Gastroesophageal sphincter (tissue), 4 donors: ENCODE data around the gene TSN. TPM values are rescaled to one million over a fixed set of nuclear protein-coding genes. Genes with fewer than 3 reads are reported as not detected.
"Not testable (repeated sequence)": the region's sequence is repeated elsewhere in the genome, so short reads cannot be mapped to it uniquely, and the experiment has no call there.

Experiments
- ATAC-seq: fragments of 150-250 bp; one replicate; pipeline ENCODE4 v1.9.1; 2016; ENCODE audit warnings: mild to moderate bottlenecking, moderate library complexity
- H3K27ac ChIP-seq, 4 donors: fragments of 200-600 bp; sonication (generic) in 3 of 4; 1 replicate in 3 of 4; 2 replicates in 1 of 4; pipeline ENCODE4 v1.5.1; 2016 to 2019
- H3K27me3 ChIP-seq: fragments of 200-600 bp; sonication (generic); one replicate; pipeline ENCODE4 v1.5.1; 2019
- H3K36me3 ChIP-seq, 2 donors: fragments of 200-600 bp; sonication (generic); one replicate each; pipeline ENCODE4 v1.5.1; 2019; ENCODE audit warnings: control low read depth in 1 of 2
- H3K4me1 ChIP-seq, 3 donors: fragments of 200-600 bp; sonication (generic); 1 replicate in 2 of 3; 2 replicates in 1 of 3; pipeline ENCODE4 v1.5.1; 2016 to 2019; ENCODE audit warnings: control low read depth in 2 of 3
- H3K4me3 ChIP-seq, 2 donors: fragments of 200-600 bp; sonication (generic); one replicate each; pipeline ENCODE4 v1.5.1; 2019; ENCODE audit warnings: mild to moderate bottlenecking in 1 of 2, moderate library complexity in 1 of 2
- H3K9me3 ChIP-seq, 3 donors: fragments of 200-600 bp; sonication (generic); one replicate each; pipeline ENCODE4 v1.5.1; 2017 to 2019; ENCODE audit warnings: control low read depth in 2 of 3
- EP300 ChIP-seq: sonication (generic); formaldehyde crosslinking; IDR thresholded peaks from one replicate; pipeline ENCODE4 v1.6.1; 2017; ENCODE audit warnings: antibody characterized with exemption, mild to moderate bottlenecking
- POLR2A ChIP-seq, 2 donors: fragments of 450-650 bp; IDR thresholded peaks; one replicate each; pipeline ENCODE4 v1.6.1; 2017; ENCODE audit warnings: antibody characterized with exemption in 2 of 2, mild to moderate bottlenecking in 2 of 2, moderate library complexity in 1 of 2
- POLR2AphosphoS5 ChIP-seq: sonication (generic); formaldehyde crosslinking; IDR thresholded peaks from one replicate; pipeline ENCODE4 v1.6.1; 2017; ENCODE audit warnings: antibody characterized with exemption
- WGBS, 2 donors: methylation state at CpG; one replicate each; pipeline ENCODE4 v1.1.5; 2018; ENCODE audit warnings: low coverage in 1 of 2; 5-methylcytosine and 5-hydroxymethylcytosine counted together
- total RNA-seq, 4 donors: library from RNA; depleted of rRNA; stranded (reverse); fragments of >200 nt; gene quantifications; one replicate each; pipeline ENCODE4 v1.1.0, GENCODE V29; 2016
- TF ChIP-seq, protein P1 (sequence below), 4 experiments: fragments of 200-600 bp in 2 of 4; fragments of 450-650 bp in 2 of 4; sonication (generic) in 1 of 4; IDR thresholded peaks; one replicate each; pipeline ENCODE4 v1.5.1; 2017 to 2019; ENCODE audit warnings: antibody characterized with exemption in 4 of 4, mild to moderate bottlenecking in 2 of 4, moderate library complexity in 2 of 4

The TSN gene
- total RNA-seq, 4 donors from 2014 or later: 29.9 to 41.7 (median 33.7) TPM

DNA sequence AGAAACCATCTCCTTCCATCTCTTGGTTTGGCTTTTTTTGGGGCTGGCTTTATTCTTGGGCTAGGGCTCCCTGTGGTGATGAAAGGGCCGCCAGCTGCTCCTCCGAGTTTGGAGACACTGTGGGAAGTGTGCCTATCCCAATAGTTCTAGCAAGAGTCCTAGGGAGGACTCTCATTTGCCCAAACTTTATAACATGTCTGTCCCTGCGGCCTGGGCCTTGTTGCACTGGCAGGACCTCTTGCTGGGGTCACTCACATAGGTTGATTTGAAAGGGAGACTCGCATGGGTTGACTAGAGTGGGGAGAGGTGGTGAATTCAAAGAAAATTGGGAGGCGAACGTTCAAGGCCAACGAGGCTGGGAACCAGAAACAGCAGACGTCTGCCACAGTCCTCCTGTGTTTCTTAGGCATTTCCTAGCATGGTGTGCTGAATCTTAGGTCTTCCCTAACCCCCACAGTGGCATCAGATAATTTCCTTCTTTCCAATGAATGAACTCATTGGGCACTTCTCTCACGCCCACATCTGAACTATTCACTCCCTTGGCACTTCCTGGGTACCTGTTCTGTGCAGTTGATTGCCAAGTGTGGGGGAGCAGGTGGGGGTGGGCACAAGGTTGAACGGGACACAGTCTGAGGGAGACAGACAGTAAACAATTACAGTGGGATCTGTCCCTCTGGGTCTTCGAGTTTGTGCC is 45.5 kb upstream of the TSN start:
- no peaks in the 10 kb centered on the region for H3K9me3 ChIP-seq
- H3K27me3 ChIP-seq: no peaks in the 10 kb centered on the region
- no peak for ATAC-seq
- no peaks in the 10 kb centered on the region for H3K4me1 ChIP-seq
- H3K27ac ChIP-seq: no peak overlapping the region
- TF ChIP-seq POLR2A (IDR thresholded peaks at IDR 0.05) (no peak), POLR2AphosphoS5 (no peak), EP300 (no peak)
- TF ChIP-seq, protein P1, sequence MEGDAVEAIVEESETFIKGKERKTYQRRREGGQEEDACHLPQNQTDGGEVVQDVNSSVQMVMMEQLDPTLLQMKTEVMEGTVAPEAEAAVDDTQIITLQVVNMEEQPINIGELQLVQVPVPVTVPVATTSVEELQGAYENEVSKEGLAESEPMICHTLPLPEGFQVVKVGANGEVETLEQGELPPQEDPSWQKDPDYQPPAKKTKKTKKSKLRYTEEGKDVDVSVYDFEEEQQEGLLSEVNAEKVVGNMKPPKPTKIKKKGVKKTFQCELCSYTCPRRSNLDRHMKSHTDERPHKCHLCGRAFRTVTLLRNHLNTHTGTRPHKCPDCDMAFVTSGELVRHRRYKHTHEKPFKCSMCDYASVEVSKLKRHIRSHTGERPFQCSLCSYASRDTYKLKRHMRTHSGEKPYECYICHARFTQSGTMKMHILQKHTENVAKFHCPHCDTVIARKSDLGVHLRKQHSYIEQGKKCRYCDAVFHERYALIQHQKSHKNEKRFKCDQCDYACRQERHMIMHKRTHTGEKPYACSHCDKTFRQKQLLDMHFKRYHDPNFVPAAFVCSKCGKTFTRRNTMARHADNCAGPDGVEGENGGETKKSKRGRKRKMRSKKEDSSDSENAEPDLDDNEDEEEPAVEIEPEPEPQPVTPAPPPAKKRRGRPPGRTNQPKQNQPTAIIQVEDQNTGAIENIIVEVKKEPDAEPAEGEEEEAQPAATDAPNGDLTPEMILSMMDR (IDR thresholded peaks at IDR 0.05): no peak
- 67 to 82% methylated on average over 7 to 8 of the region's 11 CpGs for WGBS, 2 donors
- no peaks in the 10 kb centered on the region for H3K36me3 ChIP-seq
- H3K4me3 ChIP-seq: no peak overlapping the region

DNA sequence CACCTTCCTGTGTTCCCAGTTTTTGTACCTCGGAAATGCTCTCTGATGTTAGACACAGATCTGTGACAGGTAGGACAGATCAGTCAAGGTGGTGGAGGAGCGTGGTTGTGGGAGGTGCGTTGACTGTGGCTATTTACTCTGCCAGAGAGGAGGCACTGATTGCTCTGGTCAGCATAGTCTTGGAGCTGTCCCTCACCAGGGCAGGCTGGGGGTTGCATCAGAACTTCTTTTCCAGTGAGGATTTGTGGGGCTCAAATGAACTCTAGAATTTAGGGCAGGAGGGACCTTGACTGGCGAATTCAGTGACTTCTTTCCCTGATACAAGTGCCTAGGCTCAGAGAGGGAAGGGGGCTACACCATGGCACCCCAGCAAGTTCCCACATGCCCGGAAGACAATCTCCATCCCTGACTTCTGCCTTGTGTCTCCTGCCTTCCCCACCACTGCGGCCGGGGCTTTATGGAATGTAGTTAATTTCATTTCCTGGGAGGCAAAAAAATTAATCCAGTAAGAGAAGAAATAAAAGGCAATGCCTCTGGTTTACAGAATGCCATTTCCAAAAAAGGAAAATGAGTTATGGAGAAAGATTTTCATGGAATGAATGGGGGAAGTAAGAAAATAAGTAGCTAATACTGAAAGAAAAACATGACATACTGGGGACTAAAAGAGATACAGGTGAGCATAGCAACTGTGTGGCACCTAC is 44.8 kb upstream of the TSN start:
- no peaks in the 10 kb centered on the region for H3K9me3 ChIP-seq
- WGBS, 2 donors: 56 to 76% methylated on average over 3 to 6 of the region's 7 CpGs

DNA sequence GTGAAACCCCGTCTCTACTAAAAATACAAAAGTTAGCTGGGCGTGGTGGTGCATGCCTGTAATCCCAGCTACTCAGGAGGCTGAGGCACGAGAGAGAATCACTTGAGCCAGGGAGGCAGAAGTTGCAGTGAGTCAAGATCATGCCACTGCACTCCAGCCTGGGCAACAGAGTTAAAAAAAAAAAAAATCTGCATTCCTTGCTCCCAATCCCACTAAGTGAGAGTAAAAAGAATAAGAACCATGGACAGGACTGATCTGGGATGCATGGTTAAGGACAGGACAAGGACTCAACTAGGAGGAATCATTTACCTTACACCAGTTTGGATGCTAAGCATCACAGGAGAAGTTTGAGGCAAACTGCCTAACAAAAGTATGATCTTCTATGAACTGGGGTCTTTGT is 44.0 kb upstream of the TSN start:
- 81% methylated on average over 3 of the region's 3 CpGs; no CpG with 5 or more reads in 1 of the 2 donors for WGBS, 2 donors
- H3K27ac ChIP-seq, H3K9me3 ChIP-seq, H3K4me1 ChIP-seq, ATAC-seq, H3K27me3 ChIP-seq, H3K36me3 ChIP-seq, H3K4me3 ChIP-seq: not testable (repeated sequence)

More for the DNA sequence above, 44.8 kb upstream of the TSN start:
- Histone ChIP-seq H3K4me1 (no peaks in the 10 kb centered on the region), H3K27ac (no peak overlapping the region), H3K4me3 (no peak overlapping the region), H3K36me3 (no peaks in the 10 kb centered on the region), H3K27me3 (no peaks in the 10 kb centered on the region)
- no peak for ATAC-seq
- TF ChIP-seq EP300 (no peak), POLR2A (IDR thresholded peaks at IDR 0.05) (no peak), POLR2AphosphoS5 (no peak)
- TF ChIP-seq, protein P1 (IDR thresholded peaks at IDR 0.05): no peak

DNA sequence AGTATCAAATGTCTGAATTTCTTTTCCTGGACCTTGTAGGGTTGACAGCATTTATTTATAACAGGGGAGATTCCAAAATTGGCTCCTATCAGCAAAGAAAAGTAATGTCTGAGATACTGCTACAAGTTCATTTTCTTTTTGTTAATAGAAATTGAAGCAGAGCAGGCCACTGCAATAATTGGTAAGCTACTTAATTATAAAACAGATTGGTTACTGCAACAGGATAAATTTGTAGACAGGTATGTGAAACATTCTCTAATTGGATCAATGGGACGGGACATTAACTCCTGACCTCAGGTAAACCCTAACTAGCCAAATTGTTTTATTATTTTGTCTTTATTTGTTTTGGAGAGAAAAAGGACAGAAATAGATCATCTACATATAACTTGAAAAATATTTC is 39.3 kb upstream of the TSN start:
- Histone ChIP-seq H3K27me3 (no peaks in the 10 kb centered on the region), H3K4me1 (peaks cover 0 to 11% (median 0%) of the 10 kb centered on the region in 3 donors), H3K36me3 (no peaks in the 10 kb centered on the region), H3K4me3 (no peak overlapping the region), H3K9me3 (no peaks in the 10 kb centered on the region), H3K27ac (no peak overlapping the region)
- WGBS, 2 donors: 83% methylated on average over 1 of the region's 1 CpG
- ATAC-seq: no peak
- TF ChIP-seq EP300: no peak
- TF ChIP-seq POLR2AphosphoS5: no peak
- TF ChIP-seq POLR2A (IDR thresholded peaks at IDR 0.05): no peak
- TF ChIP-seq, protein P1 (IDR thresholded peaks at IDR 0.05): no peak

DNA sequence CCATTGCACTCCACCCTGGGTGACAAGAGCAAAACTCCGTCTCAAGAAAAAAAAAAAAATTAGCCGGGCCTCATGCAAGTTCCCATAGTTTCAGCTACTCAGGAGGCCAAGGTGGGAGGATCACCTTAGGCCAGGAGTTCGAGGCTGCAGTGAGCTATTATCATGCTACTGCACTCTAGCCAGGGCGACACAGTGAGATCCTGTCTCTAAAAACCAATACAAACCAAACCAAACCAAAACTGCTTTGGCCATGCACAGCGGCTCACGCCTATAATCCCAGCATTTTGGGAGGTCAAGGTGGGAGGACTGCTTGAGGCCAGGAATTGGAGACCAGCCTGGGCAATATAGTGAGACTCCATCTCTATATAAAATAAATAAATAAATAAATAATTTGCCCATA is 37.9 kb upstream of the TSN start:
- no peak for ATAC-seq
- Histone ChIP-seq H3K9me3 (no peaks in the 10 kb centered on the region), H3K27ac (no peak overlapping the region), H3K4me1 (peaks cover 0 to 11% (median 0%) of the 10 kb centered on the region in 3 donors), H3K27me3 (no peaks in the 10 kb centered on the region), H3K4me3 (no peak overlapping the region), H3K36me3 (no peaks in the 10 kb centered on the region)
- TF ChIP-seq POLR2A (IDR thresholded peaks at IDR 0.05) (no peak), EP300 (no peak), POLR2AphosphoS5 (no peak)
- TF ChIP-seq, protein P1 (IDR thresholded peaks at IDR 0.05): no peak
- WGBS, 2 donors: 100% methylated on average over 4 of the region's 6 CpGs; no CpG with 5 or more reads in 1 of the 2 donors
